GM15510 (cell line): ENCODE measurements around the gene ROBO2.

Source experiments
- POLR2A ChIP-seq: IDR thresholded peaks from 3 replicates; pipeline ENCODE4 v1.6.1; 2011; ENCODE audit warnings: borderline replicate concordance; ENCODE audit not compliant: insufficient read length; ENCODE audit errors: extremely low read depth

Gene ROBO2

GRCh38 chr3:77446761-77447160, 406.9 kb downstream of the ROBO2 start:
- no peak for TF ChIP-seq POLR2A

- TF ChIP-seq POLR2A = no peak
Measured at GRCh38 chr3:77449459-77450350, 409.8 kb downstream of the ROBO2 start.

GRCh38 chr3:77456431-77456830, 416.5 kb downstream of the ROBO2 start:
- TF ChIP-seq POLR2A = no peak

- TF ChIP-seq POLR2A = no peak
Measured at GRCh38 chr3:77456906-77457305, 417.0 kb downstream of the ROBO2 start.

- TF ChIP-seq POLR2A = no peak
Measured at GRCh38 chr3:77459926-77460325, 420.0 kb downstream of the ROBO2 start.

- TF ChIP-seq POLR2A = no peak
Measured at GRCh38 chr3:77460326-77460725, 420.4 kb downstream of the ROBO2 start.

GRCh38 chr3:77462951-77463350, 423.1 kb downstream of the ROBO2 start:
- TF ChIP-seq POLR2A = no peak

- no peak for TF ChIP-seq POLR2A
Measured at GRCh38 chr3:77464111-77464688, 424.3 kb downstream of the ROBO2 start.

- no peak for TF ChIP-seq POLR2A
Measured at GRCh38 chr3:77466562-77467115, 426.7 kb downstream of the ROBO2 start.

- TF ChIP-seq POLR2A = no peak
Measured at GRCh38 chr3:77467702-77468625, 428.1 kb downstream of the ROBO2 start.

- TF ChIP-seq POLR2A = no peak
Measured at GRCh38 chr3:77468626-77469020, 428.7 kb downstream of the ROBO2 start.

GRCh38 chr3:77475507-77475906, 435.6 kb downstream of the ROBO2 start:
- TF ChIP-seq POLR2A = no peak

- TF ChIP-seq POLR2A = no peak
Measured at GRCh38 chr3:77479021-77479420, 439.1 kb downstream of the ROBO2 start.

GRCh38 chr3:77489216-77489615, 449.3 kb downstream of the ROBO2 start:
- TF ChIP-seq POLR2A = no peak

- TF ChIP-seq POLR2A = no peak
Measured at GRCh38 chr3:77491961-77492360, 452.1 kb downstream of the ROBO2 start.
